NCI-H748 (cell line): ENCODE data around the gene TAGLN3.
A peak's percentile ranks its signal among the peaks of the same experiment; 100 is the strongest.
"Not testable (repeated sequence)": the region's sequence is repeated elsewhere in the genome, so short reads cannot be mapped to it uniquely, and the experiment has no call there.

Experiments
- DNase-seq: peaks from one replicate; lab custom pipeline; 2025; ENCODE audit not compliant: unreplicated experiment; lab: John Stamatoyannopoulos, UW

The TAGLN3 gene

DNA sequence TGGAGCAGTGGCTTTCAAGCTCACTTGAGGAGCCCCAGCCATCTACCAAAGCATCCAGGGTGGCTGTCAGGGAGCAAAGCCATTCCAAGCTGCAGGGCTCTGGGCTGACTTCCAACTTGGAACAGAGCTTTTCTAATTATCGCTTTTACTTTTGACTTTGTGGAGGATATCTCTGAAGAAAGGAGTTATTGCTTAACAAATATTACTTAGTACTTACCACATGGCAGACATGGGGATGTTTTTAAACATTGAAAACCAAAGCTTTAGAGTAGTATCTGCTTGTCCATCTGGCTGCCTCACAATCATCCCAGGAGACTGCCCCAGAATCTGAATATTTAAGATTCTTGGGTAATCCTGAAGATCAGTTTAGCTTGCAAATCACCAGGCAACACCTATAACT is 8.9 kb downstream of the TAGLN3 start:
- no peak for DNase-seq

- no peak for DNase-seq
These were observed 10.9 kb downstream of the TAGLN3 start for GRCh38 chr3:112009670-112010069.

DNA sequence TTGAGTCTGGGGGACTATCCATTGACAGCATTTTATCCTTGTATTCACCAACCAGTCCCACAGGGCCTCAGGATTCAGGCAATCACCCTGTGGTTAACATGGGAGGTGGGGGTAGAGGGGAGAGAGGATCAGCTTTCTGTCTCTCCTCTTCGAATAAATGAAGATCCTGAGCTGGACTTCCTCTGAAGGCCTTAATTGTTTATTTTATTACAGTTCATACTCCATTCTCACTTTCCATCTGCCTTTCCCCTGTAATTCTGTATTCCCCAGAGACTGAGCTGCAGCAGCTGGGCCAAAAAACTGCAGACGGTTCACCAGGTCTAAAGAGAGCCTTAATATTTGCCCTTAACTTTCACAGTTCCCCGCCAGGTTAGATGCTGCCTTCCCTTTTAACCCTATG is 11.9 kb downstream of the TAGLN3 start:
- DNase-seq: peak; percentile 2

DNA sequence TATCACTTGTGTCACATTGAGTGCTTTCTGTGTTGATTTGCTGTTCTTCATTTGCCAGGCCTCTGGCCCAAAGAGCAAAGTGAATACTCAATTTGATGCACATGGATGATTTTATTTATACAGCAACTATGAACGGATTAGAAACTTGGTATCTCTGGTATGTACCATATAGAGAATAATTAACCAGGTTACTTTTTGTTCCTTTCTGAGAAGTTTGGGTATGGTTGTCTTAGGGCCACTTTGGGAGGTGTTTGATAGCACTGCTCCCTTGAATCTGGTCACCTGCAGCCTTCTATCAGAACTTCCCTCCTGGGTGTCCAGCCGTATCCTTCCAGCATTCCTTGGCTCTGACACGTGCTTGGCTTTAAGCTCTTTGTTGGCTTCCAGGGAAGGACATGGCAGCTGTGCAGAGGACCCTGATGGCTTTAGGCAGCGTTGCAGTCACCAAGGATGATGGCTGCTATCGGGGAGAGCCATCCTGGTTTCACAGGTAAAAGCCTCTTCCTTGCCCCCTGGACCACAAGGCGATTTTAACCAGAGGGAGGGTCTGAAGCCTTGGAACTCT is 12.7 kb downstream of the TAGLN3 start:
- DNase-seq: no peak

DNA sequence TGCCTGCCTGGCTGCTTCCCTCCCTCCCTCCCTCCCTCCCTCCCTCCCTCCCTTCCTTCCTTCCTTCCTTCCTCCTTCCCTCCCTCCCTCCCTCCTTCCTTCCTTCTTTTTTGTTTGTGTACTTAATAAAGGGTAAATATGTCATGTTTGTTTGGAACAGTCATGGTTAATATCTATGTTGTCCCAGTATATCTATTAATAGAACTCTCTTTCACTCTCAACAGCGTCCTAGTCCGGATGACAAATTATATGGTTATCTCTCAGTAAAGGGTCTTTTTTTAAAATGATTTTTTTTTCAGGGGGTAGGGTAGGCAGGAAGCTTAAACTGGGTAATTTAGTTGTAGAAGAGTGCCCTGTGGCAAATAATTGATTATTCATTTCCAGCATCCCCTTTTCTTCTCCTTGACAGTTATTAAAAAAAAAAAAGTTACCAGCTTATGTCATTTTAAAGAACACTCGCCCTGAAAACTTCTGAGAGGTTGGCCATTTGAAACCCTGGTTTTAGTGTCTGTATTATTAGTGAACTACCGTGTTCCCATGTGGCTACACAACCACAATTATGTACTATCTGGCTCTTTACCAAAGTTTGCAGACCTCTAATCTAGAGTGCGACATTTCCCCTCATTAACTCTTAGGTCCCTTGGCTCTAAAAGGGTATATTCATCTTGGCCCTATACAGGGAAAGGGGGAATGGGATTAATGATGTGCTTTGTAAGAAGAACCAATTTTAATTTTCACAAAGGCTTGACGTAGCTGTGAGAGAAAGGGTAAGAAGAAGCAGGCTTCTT is 13.7 kb downstream of the TAGLN3 start:
- DNase-seq: no peak

DNA sequence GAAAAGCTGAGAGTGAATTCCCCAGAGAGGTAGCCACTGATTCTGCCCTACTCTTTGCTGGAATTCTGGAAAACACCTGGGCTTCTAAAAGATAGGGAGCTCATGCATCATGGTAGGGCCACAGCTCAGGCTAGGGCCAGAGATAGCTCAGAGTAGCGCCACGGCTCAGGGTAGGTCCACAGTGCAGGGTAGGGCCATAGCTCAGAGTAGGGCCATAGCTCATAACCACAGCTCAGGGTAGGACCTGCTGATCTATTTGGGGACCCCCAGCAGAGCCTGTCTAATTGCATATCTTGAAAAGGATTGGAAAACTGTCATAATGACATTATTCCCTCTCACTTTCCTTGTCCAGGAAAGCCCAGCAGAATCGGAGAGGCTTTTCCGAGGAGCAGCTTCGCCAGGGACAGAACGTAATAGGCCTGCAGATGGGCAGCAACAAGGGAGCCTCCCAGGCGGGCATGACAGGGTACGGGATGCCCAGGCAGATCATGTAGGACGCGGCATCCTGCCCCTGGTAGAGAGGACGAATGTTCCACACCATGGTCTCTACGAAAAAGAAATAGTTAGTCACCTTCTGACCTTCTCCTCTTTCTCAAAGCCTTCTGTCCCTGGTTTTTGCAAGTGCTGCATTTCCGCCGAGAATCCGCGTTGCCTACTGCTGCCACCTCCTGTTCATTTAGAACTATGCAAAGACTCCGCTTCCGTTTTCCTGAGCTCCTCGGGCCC is 14.5 kb downstream of the TAGLN3 start:
- no peak for DNase-seq

DNA sequence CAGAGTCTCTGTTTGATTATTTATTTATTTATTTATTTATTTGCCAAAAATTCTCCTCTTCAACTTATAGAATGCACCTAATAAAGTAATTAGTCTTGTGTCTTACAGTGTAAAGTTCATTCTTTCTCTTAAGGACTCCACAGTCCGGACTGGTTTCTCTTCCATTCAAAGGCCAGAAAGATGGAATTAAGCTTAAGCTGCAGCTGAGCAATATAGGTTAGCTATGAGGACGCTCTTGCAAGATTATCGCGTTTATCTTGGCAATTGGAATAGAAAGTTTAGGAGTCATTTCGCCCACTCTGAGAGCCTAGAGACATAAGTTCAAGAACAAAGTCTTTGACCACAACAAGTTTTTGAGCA is 15.0 kb downstream of the TAGLN3 start:
- no peak for DNase-seq

GRCh38 chr3:112017091-112017490 is 18.4 kb downstream of the TAGLN3 start:
- no peak for DNase-seq

DNA sequence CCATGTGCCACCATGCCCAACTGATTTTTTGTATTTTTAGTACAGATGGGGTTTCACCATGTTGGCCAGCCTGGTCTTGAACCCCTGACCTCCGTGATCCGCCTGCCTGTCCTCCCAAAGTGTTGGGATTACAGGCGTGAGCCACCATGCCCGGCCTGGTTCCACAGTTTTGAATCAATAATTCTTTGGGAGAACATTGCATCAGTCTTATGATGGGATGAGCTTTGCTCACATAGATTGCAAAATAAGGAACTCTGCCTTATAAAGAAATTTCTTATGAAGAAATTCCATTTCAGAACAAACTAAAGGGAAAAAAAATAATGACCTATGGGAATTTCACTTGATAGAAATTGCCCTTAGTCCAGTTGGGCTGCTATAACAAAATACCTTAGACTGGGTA is 20.0 kb downstream of the TAGLN3 start:
- no peak for DNase-seq

DNA sequence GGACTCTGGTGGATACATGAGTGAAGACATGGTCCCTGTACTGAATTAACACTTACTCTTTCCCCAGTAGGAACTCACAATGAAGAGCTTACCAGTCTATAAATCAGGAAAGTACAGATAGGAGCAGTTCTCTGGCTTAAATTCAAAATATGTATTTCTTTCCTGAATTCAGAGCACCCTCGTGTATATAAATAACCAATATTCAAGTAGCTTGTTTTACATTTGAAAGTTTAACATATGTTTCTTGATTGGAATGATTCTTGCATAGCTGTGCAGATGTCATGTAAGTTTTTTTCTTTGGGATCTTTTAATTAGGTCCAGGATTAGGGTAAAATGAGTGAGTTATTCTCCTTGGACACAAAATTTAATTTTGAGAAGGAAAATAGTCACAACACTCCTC is 21.0 kb downstream of the TAGLN3 start:
- DNase-seq: no peak

DNA sequence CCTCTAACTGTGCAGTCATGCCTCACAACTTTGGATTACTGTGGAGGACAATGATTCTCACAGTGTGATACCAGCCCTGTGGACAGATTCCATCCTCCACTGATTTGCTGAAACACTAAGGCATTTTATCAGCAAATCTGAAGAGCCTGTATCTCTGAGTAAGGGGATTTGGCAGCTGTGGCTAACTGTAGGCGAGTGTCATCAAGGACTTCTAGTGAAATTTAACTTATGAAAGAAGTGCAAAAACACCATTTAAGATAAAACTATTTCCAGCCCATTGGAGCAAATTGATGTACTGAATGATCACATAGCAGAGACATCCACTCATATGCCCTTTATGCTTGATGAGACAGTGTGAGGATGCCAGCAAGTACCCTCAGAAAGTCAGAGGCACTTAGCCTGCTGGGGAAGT is 22.0 kb downstream of the TAGLN3 start:
- DNase-seq: no peak

DNA sequence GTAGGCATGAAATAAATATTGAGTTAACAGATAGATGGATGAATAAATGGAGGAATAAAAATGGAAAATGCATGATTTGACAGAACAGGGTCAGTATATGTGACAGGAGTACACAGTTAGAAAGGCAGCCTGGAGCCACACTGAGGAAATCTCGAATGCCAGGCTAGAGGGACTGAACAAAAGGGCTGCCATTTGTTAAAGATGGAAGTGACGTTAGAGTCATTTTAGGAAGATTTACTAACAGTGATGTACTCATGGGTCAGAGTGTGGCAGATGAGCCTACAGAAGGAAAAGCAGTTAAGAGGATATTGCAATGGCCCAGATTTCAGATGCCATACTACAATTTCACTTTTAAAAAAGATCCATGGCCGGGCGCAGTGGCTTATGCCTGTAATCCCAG is 28.4 kb downstream of the TAGLN3 start:
- DNase-seq: no peak

GRCh38 chr3:112027826-112028225 is 29.1 kb downstream of the TAGLN3 start:
- no peak for DNase-seq

- DNase-seq: no peak
These were observed 32.2 kb downstream of the TAGLN3 start for GRCh38 chr3:112030901-112031300.

DNA sequence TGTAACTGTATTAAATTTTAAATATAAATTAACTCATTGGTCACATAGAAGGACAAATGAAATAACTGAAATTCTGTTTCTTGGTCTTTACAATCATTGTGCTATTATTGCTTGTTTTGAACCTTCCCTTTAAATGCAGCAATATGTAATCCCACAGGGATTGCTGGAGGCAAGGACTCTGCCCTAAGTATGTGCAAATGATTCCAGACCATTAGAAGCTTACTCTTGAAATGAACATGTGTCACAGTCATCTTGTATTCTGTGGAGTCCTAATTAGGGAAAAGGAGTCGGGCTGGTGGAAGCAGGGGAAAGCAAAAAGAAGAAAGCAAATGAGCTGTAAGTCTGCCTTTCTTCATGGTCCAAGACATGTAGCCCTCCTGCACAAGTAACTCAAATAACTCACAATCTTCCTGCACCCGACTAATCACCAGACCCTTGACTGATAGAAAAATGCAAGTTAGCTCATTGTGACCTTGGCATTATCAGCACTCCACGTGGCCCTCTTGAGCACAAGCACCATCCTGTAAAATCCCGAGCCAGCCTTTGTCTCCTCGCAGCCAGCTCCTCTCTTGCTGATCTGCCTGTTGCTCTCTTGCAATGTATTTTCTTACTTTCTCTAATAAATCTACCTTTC is 33.5 kb downstream of the TAGLN3 start:
- no peak for DNase-seq

DNA sequence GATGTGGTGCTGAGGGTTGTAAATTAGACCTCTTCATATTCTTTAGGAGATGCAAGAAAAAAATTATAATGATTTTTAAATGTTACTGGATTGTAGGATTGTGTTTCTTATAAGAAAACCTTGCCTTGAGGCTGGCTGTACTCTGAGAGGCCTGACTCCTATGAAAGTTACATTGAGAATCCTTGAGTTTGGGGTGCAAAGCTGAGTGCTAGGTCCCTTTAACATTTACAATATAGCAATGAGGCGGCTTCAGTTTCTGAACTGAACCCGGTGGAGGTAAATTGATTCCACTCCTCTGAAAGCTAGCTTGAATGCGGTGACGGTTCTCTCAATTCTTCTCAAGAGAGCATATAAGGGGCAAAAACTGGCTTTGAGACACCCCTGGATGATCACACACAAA is 35.7 kb downstream of the TAGLN3 start, which contains the start of gene TMPRSS7:
Gene TMPRSS7, plus strand, starts transcription at position 301 of the 400 bp plus-strand sequence. CDS start 110 bp downstream, outside the sequence.
- DNase-seq: no peak

GRCh38 chr3:112035241-112035640 is 36.5 kb downstream of the TAGLN3 start:
- DNase-seq: no peak

DNA sequence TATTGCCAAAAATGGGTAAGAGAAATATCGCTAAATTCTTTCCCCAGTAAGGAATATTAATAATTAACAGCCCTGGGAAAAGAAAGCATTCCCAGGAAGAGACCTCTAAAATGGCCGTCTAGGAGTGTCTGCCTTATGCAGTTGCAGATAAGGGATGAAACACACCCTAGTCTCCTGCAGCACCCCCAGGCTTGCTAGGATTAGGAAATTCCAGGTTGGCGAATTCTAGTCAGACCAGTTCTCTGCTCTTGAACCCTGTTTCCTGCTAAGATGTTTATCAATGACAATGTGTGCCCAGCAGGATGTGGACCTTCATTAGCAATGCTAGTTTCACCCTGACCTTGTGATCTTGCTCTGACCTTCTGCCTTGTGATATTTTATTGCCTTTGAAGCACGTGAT is 38.5 kb downstream of the TAGLN3 start:
- not testable (repeated sequence) for DNase-seq

- DNase-seq: peak; percentile 26
These were observed 40.1 kb downstream of the TAGLN3 start for GRCh38 chr3:112038863-112039262.

DNA sequence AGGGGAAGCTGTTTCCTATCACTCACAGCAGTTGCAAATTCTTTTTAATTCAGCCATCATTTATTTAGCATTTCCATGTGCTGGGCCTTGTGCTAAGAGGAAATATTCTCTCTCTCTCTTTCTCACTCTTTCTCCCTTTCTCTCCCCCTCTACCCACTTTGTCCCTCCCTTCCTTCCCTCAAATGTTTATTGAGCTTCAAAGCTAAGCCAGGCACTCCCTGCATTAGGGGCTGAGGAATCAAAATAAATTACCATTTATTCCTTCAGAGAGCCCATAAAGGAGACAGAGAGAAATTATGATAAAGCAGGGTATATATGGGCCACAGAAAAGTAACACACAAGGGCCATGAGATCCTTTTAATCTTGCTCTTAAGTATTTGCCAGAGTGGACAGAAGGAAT is 42.6 kb downstream of the TAGLN3 start:
- peak; percentile 4 for DNase-seq

GRCh38 chr3:112042842-112043280 is 44.1 kb downstream of the TAGLN3 start:
- DNase-seq: peak; percentile 99
